Sigmoid colon (tissue), 7 donors: ENCODE data around the gene CHCHD6. TPM values are rescaled to one million over a fixed set of nuclear protein-coding genes. Genes with fewer than 3 reads are reported as not detected.

Source experiments
- DNase-seq: peaks from one replicate; pipeline ENCODE4 v3.0.0-alpha.2; 2019
- H3K27ac ChIP-seq, 4 donors: fragments of 200-600 bp; sonication (generic); one replicate each; pipeline ENCODE4 v1.5.1; 2016 to 2019; ENCODE audit warnings: mild to moderate bottlenecking in 1 of 4
- H3K27me3 ChIP-seq, 3 donors: fragments of 200-600 bp; sonication (generic); one replicate each; pipeline ENCODE4 v1.5.1; 2019; ENCODE audit warnings: mild to moderate bottlenecking in 1 of 3
- H3K36me3 ChIP-seq, 4 donors: fragments of 200-600 bp; sonication (generic); one replicate each; pipeline ENCODE4 v1.5.1; 2016 to 2019
- H3K4me1 ChIP-seq, 4 donors: fragments of 200-600 bp; sonication (generic); one replicate each; pipeline ENCODE4 v1.5.1; 2017 to 2019
- H3K4me3 ChIP-seq, 4 donors: fragments of 200-600 bp; sonication (generic); one replicate each; pipeline ENCODE4 v1.5.1; 2017 to 2019; ENCODE audit warnings: mild to moderate bottlenecking in 2 of 4, moderate library complexity in 1 of 4
- H3K9me3 ChIP-seq, 4 donors: fragments of 200-600 bp in 3 of 4; sonication (generic) in 3 of 4; one replicate each; pipeline versions ENCODE4 v1.5.1 to v1.6.1; 2013 to 2019
- EP300 ChIP-seq, 4 donors: sonication (generic); formaldehyde crosslinking; IDR thresholded peaks; one replicate each; pipeline ENCODE4 v1.6.1; 2017; ENCODE audit warnings: antibody characterized with exemption in 4 of 4
- POLR2A ChIP-seq, 2 donors: fragments of 450-650 bp; IDR thresholded peaks; one replicate each; pipeline ENCODE4 v1.6.1; 2016; ENCODE audit warnings: antibody characterized with exemption in 2 of 2, mild to moderate bottlenecking in 2 of 2, moderate library complexity in 2 of 2
- POLR2AphosphoS5 ChIP-seq, 4 donors: sonication (generic); formaldehyde crosslinking; IDR thresholded peaks; one replicate each; pipeline ENCODE4 v1.6.1; 2017; ENCODE audit warnings: antibody characterized with exemption in 4 of 4
- WGBS, 2 donors: extraction: QIAGEN DNeasy Blood & Tissue Kit; methylation state at CpG; one replicate each; pipeline ENCODE4 v1.1.7; 2013; 5-methylcytosine and 5-hydroxymethylcytosine counted together
- intact Hi-C: fragments of 100-400 bp; cut with DNase I; formaldehyde crosslinking; loops from one replicate; pipeline ENCODE4 v1.15.1; 2023
- polyA plus RNA-seq, 3 donors: library from polyadenylated mRNA; stranded (reverse); fragments of 200-250 nt; gene quantifications; one replicate each; pipeline ENCODE4 v1.2.3, GENCODE V29; 2013
- total RNA-seq, 4 donors: library from RNA; depleted of rRNA; stranded (reverse); fragments of >200 nt; gene quantifications; one replicate each; pipeline ENCODE4 v1.1.0, GENCODE V29; 2016
- TF ChIP-seq, protein P1 (sequence below), 4 experiments: fragments of 450-650 bp in 3 of 4; fragments of 200-600 bp in 1 of 4; IDR thresholded peaks; one replicate each; pipeline ENCODE4 v1.5.1; 2016 to 2019; ENCODE audit warnings: antibody characterized with exemption in 4 of 4, mild to moderate bottlenecking in 3 of 4, moderate library complexity in 2 of 4
- donor health status: healthy with polysubstance abuse.
- donor health status: Bipolar disorder and iron deficiency.
- donor health status: healthy.

The CHCHD6 gene
- total and polyA plus RNA-seq, 7 donors, result 8.0 to 20.9 (median 14.4) TPM

DNA sequence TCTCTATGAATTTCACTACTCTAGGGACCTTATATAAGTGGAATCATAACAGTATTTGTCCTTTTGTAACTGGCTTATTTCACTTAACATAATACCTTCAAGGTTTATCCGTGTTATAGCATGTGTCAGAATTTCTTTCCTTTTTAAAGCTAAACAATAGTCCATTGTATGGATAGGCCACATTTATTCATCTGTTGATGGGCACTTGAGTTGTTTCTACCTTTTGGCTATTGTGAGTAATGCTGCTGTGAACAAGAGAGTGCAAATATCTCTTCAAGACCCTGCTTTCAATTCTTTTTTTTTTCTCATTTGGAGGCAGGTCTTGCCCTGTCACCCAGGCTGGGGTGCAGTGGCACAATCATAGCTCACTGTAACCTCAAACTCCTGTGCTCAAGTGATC, 56.5 kb downstream of the CHCHD6 start:
- Histone ChIP-seq H3K4me3 (no peak overlapping the region), H3K27me3 (no peaks in the 10 kb centered on the region), H3K36me3 (no peaks in the 10 kb centered on the region), H3K9me3 (no peaks in the 10 kb centered on the region), H3K27ac (no peak overlapping the region), H3K4me1 (no peaks in the 10 kb centered on the region)
- intact Hi-C loops, result no loop called here
- WGBS, 2 donors, result 67 to 90% methylated on average over 1 of the region's 1 CpG
- TF ChIP-seq POLR2AphosphoS5 (IDR thresholded peaks at IDR 0.05) (no peak), POLR2A (IDR thresholded peaks at IDR 0.05) (no peak), EP300 (IDR thresholded peaks at IDR 0.05) (no peak)
- TF ChIP-seq, protein P1, sequence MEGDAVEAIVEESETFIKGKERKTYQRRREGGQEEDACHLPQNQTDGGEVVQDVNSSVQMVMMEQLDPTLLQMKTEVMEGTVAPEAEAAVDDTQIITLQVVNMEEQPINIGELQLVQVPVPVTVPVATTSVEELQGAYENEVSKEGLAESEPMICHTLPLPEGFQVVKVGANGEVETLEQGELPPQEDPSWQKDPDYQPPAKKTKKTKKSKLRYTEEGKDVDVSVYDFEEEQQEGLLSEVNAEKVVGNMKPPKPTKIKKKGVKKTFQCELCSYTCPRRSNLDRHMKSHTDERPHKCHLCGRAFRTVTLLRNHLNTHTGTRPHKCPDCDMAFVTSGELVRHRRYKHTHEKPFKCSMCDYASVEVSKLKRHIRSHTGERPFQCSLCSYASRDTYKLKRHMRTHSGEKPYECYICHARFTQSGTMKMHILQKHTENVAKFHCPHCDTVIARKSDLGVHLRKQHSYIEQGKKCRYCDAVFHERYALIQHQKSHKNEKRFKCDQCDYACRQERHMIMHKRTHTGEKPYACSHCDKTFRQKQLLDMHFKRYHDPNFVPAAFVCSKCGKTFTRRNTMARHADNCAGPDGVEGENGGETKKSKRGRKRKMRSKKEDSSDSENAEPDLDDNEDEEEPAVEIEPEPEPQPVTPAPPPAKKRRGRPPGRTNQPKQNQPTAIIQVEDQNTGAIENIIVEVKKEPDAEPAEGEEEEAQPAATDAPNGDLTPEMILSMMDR (IDR thresholded peaks at IDR 0.05), result no peak
- no peak for DNase-seq

DNA sequence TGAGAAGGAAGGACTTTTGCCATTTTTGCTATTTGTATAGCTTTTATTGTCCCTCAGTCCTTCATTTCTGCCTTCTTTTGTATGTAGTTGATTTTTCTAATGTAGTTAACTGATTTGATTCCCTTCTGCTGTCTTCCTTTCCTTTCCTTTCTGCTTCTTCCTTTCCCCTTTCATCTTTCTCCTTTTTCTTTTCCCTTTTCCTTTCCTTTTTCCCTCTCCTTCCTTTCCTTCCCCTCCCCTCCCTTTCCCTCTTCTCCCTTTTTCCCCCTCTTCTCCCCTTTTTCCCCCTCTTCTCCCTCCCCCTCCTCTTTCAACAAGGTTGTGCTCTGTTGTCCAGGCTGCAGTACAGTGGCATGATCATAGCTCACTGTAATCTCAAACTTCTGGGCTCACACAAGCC, 59.0 kb downstream of the CHCHD6 start:
- Histone ChIP-seq H3K27me3 (no peaks in the 10 kb centered on the region), H3K36me3 (no peaks in the 10 kb centered on the region), H3K4me1 (no peaks in the 10 kb centered on the region), H3K4me3 (no peak overlapping the region), H3K27ac (no peak overlapping the region), H3K9me3 (no peaks in the 10 kb centered on the region)
- intact Hi-C loops, result no loop called here
- no peak for TF ChIP-seq POLR2AphosphoS5 (IDR thresholded peaks at IDR 0.05)
- TF ChIP-seq, protein P1 (IDR thresholded peaks at IDR 0.05), result no peak
- no peak for TF ChIP-seq POLR2A (IDR thresholded peaks at IDR 0.05)
- TF ChIP-seq EP300 (IDR thresholded peaks at IDR 0.05), result no peak
- no peak for DNase-seq

DNA sequence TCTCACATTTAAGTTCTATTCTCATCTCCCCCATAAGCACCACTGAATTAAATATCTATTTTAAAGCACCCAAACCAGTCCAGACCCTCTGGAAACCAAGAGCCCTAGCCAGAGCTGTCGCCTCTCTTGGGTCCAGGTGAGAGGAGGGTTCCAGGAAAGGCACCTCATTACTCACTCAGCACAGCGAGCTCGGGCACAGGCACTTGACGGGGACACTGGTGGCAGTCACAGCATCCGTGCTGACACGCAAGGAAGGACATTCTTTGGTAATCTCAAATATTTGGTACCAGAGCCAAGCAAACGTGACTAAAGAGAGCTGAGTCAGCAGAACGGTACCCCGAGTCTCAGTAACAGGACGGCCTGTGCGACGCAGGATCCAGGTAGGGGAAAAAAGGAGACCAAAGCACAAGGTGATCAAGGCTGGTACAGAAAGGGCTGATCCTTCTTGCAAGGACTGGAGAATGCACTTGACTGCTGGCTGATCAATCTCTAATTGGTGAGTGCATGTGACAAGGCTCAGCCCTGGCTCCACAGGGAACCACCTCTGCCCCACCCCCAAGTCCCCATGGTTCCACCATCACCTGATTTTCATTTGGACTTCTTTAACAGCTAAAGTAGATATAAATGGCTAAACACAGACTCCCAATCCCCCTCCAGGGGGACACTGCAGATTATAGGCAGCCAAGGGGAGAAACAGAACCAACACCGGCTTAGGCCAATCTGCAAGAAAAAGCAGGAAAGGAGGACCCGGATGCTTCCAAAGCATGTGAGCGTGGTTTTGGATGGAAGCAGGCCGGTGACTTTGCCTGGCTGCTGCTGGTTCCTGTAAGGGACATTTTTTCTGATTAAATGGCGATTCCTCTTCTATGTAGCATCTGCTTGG, 61.4 kb downstream of the CHCHD6 start:
- Histone ChIP-seq H3K27me3 (no peaks in the 10 kb centered on the region), H3K27ac (no peak overlapping the region), H3K4me3 (no peak overlapping the region), H3K9me3 (no peaks in the 10 kb centered on the region), H3K4me1 (no peaks in the 10 kb centered on the region), H3K36me3 (no peaks in the 10 kb centered on the region)
- WGBS, 2 donors, result 95 to 96% methylated on average over 17 of the region's 17 CpGs
- no peak for TF ChIP-seq POLR2AphosphoS5 (IDR thresholded peaks at IDR 0.05)
- no peak for DNase-seq
- intact Hi-C loops, result no loop called here

DNA sequence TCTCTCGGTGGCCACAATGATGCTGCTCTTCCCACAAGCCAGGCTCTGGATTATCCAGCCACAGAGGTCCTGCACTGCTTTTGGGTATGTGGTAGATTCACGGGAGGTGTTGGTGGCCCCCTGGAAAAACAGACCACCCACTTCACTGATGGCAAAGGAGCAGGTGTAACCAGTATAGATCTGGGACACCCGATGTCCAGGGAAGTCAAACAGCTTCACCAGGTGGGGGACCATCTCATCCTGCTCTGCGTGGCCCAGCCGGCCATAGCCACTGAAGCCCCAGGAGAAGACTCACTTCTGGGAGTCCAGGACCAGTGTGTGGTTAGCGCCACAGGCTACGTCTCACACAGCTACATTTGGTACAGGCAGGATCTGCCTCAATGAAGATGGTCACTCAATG, 62.6 kb downstream of the CHCHD6 start:
- Histone ChIP-seq H3K27me3 (no peaks in the 10 kb centered on the region), H3K4me3 (no peak overlapping the region), H3K27ac (no peak overlapping the region), H3K4me1 (no peaks in the 10 kb centered on the region), H3K9me3 (no peaks in the 10 kb centered on the region), H3K36me3 (no peaks in the 10 kb centered on the region)
- intact Hi-C loops, result no loop called here
- 97% methylated on average over 7 of the region's 7 CpGs for WGBS, 2 donors
- DNase-seq, result no peak
- TF ChIP-seq POLR2A (IDR thresholded peaks at IDR 0.05) (no peak), EP300 (IDR thresholded peaks at IDR 0.05) (no peak), POLR2AphosphoS5 (IDR thresholded peaks at IDR 0.05) (no peak)
- TF ChIP-seq, protein P1 (IDR thresholded peaks at IDR 0.05), result no peak

DNA sequence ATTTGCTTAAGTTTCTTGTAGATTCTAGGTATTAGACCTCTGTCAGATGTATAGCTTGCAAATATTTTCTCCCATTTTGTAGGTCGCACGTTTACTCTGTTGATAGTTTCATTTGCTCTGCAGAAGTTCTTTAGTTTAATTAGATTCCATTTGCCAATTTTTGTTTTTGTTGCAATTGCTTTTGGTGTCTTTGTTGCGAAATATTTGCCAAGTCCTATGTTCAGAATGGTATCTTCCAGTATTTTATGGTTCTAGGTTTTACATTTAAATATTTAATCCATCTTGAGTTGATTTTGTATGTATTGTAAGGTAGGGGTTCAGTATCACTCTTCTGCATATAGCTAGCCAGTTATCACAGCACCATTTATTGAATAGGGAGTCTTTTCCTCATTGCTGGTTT, 64.9 kb downstream of the CHCHD6 start:
- no peak for DNase-seq
- TF ChIP-seq POLR2AphosphoS5 (IDR thresholded peaks at IDR 0.05) (no peak), EP300 (IDR thresholded peaks at IDR 0.05) (no peak), POLR2A (IDR thresholded peaks at IDR 0.05) (no peak)
- TF ChIP-seq, protein P1 (IDR thresholded peaks at IDR 0.05), result no peak
- intact Hi-C loops, result no loop called here
- Histone ChIP-seq H3K36me3 (no peaks in the 10 kb centered on the region), H3K27me3 (no peaks in the 10 kb centered on the region), H3K9me3 (no peaks in the 10 kb centered on the region), H3K4me3 (no peak overlapping the region), H3K4me1 (no peaks in the 10 kb centered on the region), H3K27ac (no peak overlapping the region)
- 91 to 94% methylated on average over 3 of the region's 3 CpGs for WGBS, 2 donors
